RWPE2 (cell line): ENCODE measurements around the gene COP1.

Source experiments
- ATAC-seq: fragments of 200-7000 bp; cut with Tn5 transposase; 3 replicates; pipeline ENCODE4 v1.9.1; 2021; ENCODE audit warnings: low read depth
- DNase-seq: peaks from one replicate; pipeline ENCODE4 v3.0.0-alpha.2; 2020; ENCODE audit warnings: low spot score
- H3K27ac ChIP-seq: fragments of 450-650 bp; 2 replicates; pipeline ENCODE4 v1.5.1; 2017; ENCODE audit warnings: mild to moderate bottlenecking; ENCODE audit not compliant: poor library complexity, severe bottlenecking
- H3K27me3 ChIP-seq: fragments of 250-450 bp; sonication (Bioruptor Pico); 2 replicates; pipeline ENCODE4 v1.5.1; 2021; ENCODE audit warnings: mild to moderate bottlenecking, moderate library complexity; ENCODE audit not compliant: insufficient read depth, poor library complexity, severe bottlenecking
- H3K36me3 ChIP-seq: fragments of 250-450 bp; sonication (Bioruptor Pico); 2 replicates; pipeline ENCODE4 v1.5.1; 2020; ENCODE audit warnings: low read depth, mild to moderate bottlenecking, moderate library complexity
- H3K4me1 ChIP-seq: fragments of 250-450 bp; sonication (Bioruptor Pico); 2 replicates; pipeline ENCODE4 v1.5.1; 2021; ENCODE audit warnings: mild to moderate bottlenecking, moderate library complexity; ENCODE audit not compliant: insufficient read depth, poor library complexity, severe bottlenecking
- H3K4me3 ChIP-seq: fragments of 250-450 bp; sonication (Bioruptor Pico); 2 replicates; pipeline ENCODE4 v1.5.1; 2021; ENCODE audit warnings: mild to moderate bottlenecking, moderate library complexity; ENCODE audit not compliant: severe bottlenecking
- H3K9me3 ChIP-seq: fragments of 250-450 bp; sonication (Bioruptor Pico); 2 replicates; pipeline ENCODE4 v1.5.1; 2021; ENCODE audit warnings: mild to moderate bottlenecking, moderate library complexity; ENCODE audit not compliant: severe bottlenecking
- TF ChIP-seq, protein P1 (sequence below): fragments of 450-650 bp; IDR thresholded peaks from one replicate; pipeline ENCODE4 v1.5.1; 2017; ENCODE audit warnings: mild to moderate bottlenecking, moderate library complexity; ENCODE audit not compliant: poor library complexity, severe bottlenecking

Gene COP1

GRCh38 chr1:175927944-175928343 lies 279.1 kb downstream of the COP1 start:
- DNase-seq (no peak), ATAC-seq (no peak)
- H3K27me3 ChIP-seq = no peaks in the 10 kb centered on the region
- H3K9me3 ChIP-seq = peaks cover 6% of the 10 kb centered on the region
- H3K4me3 ChIP-seq = no peak overlapping the region
- H3K4me1 ChIP-seq = no peaks in the 10 kb centered on the region
- no peak overlapping the region for H3K27ac ChIP-seq
- no peaks in the 10 kb centered on the region for H3K36me3 ChIP-seq
- TF ChIP-seq, protein P1, sequence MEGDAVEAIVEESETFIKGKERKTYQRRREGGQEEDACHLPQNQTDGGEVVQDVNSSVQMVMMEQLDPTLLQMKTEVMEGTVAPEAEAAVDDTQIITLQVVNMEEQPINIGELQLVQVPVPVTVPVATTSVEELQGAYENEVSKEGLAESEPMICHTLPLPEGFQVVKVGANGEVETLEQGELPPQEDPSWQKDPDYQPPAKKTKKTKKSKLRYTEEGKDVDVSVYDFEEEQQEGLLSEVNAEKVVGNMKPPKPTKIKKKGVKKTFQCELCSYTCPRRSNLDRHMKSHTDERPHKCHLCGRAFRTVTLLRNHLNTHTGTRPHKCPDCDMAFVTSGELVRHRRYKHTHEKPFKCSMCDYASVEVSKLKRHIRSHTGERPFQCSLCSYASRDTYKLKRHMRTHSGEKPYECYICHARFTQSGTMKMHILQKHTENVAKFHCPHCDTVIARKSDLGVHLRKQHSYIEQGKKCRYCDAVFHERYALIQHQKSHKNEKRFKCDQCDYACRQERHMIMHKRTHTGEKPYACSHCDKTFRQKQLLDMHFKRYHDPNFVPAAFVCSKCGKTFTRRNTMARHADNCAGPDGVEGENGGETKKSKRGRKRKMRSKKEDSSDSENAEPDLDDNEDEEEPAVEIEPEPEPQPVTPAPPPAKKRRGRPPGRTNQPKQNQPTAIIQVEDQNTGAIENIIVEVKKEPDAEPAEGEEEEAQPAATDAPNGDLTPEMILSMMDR = no peak

- TF ChIP-seq, protein P1 = no peak
- ATAC-seq (no peak), DNase-seq (no peak)
- Histone ChIP-seq H3K9me3 (no peaks in the 10 kb centered on the region), H3K27ac (no peak overlapping the region), H3K4me3 (no peak overlapping the region), H3K27me3 (no peaks in the 10 kb centered on the region), H3K4me1 (no peaks in the 10 kb centered on the region), H3K36me3 (no peaks in the 10 kb centered on the region)
Observed at GRCh38 chr1:175922254-175922881, 284.7 kb downstream of the COP1 start.

DNA sequence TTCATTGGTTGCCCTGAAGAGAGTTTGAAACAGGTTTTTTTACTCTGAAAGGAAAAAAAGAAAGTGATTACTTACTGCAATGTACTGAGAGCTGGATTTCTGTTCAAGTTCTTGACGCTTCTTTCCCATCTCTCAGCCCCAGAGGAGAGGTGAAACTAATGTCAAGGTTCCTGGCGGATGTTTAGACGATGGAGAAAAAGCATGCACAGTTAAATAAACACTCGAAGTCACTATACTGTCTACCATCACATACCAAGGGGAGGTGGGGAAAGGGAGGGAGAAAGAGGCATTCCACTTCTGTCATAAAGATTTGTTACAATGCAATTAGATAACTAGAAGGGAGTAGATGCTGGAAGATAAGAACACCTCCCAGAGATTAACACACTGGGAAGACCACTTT lies 286.7 kb downstream of the COP1 start:
- no peaks in the 10 kb centered on the region for H3K9me3 ChIP-seq
- DNase-seq (no peak), ATAC-seq (no peak)
- H3K4me1 ChIP-seq = no peaks in the 10 kb centered on the region
- no peaks in the 10 kb centered on the region for H3K27me3 ChIP-seq
- H3K36me3 ChIP-seq = no peaks in the 10 kb centered on the region
- TF ChIP-seq, protein P1 = no peak
- no peak overlapping the region for H3K27ac ChIP-seq
- no peak overlapping the region for H3K4me3 ChIP-seq

- H3K4me3 ChIP-seq = no peak overlapping the region
- no peaks in the 10 kb centered on the region for H3K36me3 ChIP-seq
- no peaks in the 10 kb centered on the region for H3K9me3 ChIP-seq
- TF ChIP-seq, protein P1 = no peak
- no peak for ATAC-seq
- no peaks in the 10 kb centered on the region for H3K27me3 ChIP-seq
- H3K27ac ChIP-seq = no peak overlapping the region
- no peak for DNase-seq
- H3K4me1 ChIP-seq = no peaks in the 10 kb centered on the region
Observed at GRCh38 chr1:175919001-175919400, 288.1 kb downstream of the COP1 start.

- no peaks in the 10 kb centered on the region for H3K27me3 ChIP-seq
- H3K4me1 ChIP-seq = no peaks in the 10 kb centered on the region
- H3K27ac ChIP-seq = no peak overlapping the region
- no peak overlapping the region for H3K4me3 ChIP-seq
- TF ChIP-seq, protein P1 = no peak
- H3K9me3 ChIP-seq = no peaks in the 10 kb centered on the region
- no peaks in the 10 kb centered on the region for H3K36me3 ChIP-seq
- DNase-seq = no peak
- no peak for ATAC-seq
Observed at GRCh38 chr1:175918364-175918801, 288.7 kb downstream of the COP1 start.
